GM18498 (cell line): Measurements from ENCODE around the gene PAAF1.
"Not testable (repeated sequence)": the region's sequence is repeated elsewhere in the genome, so short reads cannot be mapped to it uniquely, and the experiment has no call there.

Experiments
- ATAC-seq: cut with Tn5 transposase; IDR thresholded peaks from one replicate; pipeline ENCODE4 v1.9.1; 2021; ENCODE audit warnings: mild to moderate bottlenecking, moderate library complexity; ENCODE audit not compliant: unreplicated experiment

The PAAF1 gene

DNA sequence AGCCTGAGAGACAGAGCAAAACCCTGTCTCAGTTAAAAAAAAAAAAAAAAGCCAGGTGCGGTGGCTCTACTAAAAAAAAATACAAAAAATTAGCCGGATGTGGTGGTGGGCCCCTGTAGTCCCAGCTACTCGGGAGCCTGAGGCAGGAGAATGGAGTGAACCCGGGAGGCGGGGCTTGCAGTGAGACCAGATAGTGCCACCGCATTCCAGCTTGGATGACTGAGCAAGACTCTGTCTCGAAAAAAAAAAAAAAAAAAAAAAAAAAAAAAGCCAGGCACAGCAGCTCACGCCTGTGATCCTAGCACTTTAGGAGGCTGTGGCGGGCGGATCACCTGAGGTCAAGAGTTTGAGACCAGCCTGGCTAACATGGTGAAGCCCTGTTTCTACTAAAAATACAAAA, 3.6 kb downstream of the PAAF1 start:
- not testable (repeated sequence) for ATAC-seq

DNA sequence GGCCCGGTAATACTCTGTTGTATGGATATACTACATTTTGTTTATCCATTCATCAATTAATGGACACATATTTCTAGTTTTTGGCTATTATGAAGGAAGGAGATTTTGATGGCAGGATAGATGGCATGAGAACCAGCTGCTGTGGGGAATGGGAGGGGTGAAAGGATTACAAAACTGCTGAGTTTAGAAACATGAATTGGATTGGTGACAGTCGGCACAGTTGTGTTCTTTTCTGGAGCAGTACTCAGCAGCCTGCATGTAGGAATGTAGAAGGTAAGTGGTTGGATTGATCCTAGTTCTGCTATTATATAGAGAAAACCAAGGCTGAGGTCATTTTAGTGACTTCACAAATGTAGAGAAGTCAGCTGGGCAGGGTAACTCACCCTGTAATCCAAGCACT, 7.1 kb downstream of the PAAF1 start:
- ATAC-seq, result no peak

DNA sequence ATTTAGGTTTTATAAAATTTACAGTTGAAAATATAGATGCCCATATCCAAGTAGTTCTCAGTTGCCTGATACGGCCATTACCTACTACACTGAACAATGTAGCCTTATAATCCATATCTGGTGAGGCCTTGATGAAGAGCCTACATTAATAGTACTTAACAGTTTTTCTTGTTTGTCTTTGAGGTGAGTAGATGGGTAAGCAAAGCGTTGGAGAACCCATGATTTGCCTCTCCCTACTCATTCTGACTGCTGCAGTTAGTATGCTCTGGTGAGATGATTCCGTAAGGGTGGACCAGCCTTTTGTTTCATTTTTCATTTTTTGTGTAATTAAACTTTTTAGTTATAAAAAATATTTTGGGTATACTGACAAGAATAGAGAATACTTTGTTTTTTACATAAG, 11.4 kb downstream of the PAAF1 start:
- ATAC-seq, result no peak

DNA sequence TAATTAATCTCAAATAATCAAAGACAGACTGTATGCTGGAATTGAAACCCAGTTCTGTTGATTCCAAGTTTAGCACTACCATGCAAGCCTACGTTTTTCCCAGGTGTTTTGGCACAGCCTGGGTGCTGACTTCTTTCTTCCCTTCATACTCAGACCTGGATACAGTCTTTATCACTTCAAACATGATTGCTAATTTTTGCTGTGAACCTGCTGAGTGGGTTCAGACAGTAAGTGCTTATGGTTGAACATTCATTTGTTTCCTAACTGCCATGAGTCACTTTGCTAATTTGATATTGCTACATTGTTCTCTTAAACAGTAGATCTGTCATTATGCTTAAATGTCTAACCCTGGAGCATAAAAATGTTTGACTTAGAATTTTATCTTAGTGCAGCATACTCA, 12.2 kb downstream of the PAAF1 start:
- ATAC-seq, result no peak

DNA sequence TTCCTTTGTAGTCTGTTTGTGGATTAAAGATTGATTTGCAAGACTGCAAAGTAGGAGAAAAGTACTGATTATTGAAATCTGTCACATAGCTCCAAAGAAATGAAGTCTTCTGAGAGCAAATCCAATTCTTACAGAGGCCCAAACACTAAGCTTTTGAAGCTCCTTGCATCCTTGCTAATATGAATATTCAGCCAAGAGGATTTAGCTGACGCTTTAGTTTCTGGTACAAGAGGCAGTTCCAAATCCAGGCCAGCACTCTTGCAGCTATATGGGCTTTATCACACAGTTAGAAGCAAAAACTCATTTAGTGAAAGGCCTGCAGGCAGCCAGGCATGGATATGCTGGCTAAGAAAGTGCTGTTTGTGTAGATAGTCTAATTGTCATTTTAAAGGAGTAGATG, 12.7 kb downstream of the PAAF1 start:
- ATAC-seq, result no peak

DNA sequence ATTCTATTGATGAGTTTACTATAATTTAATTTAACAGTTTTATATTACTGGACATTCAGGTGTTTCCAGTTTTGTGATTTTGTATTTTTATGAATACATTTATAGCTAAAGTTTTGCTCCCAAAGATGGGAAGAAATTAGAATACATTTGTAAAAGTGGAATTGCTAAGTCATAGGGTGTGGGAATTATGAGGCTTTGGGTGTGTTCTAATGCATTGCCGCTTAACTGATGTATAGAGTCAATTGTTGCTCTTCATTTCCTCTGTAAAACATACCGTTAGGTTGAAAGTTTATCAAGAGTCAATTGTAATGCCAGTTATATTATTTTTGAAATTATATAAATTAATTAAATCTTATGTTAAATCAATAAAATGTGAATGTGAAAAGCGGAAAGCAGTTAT, 16.2 kb downstream of the PAAF1 start:
- ATAC-seq, result no peak

DNA sequence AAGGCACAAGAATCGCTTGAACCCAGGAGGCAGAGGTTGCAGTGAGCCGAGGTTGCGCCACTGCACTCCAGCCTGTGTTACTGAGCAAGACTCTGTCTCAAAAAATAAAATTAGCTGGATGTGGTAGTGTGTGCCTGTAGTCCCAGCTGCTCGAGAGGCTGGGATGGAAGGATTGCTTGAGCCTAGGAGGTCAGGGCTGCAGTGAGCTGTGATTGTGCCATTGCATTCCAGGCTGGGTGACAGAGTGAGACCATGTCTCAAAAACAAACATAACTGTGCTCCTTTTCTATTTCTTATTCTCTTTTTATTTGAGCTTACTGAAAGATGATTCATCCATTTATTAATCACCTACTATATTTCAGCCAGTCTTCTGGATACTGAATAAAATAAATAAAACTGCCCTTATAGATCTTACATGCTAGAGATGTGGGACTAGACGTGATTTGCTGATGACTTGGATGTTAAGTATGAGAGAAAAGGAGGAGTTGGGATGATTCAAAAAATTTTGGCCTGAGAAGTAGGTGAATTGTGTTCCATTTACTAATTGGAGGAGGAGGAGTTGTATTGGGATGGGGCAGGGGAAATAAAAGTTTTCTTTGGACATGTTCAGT, 18.0 kb downstream of the PAAF1 start:
- ATAC-seq, result no peak

DNA sequence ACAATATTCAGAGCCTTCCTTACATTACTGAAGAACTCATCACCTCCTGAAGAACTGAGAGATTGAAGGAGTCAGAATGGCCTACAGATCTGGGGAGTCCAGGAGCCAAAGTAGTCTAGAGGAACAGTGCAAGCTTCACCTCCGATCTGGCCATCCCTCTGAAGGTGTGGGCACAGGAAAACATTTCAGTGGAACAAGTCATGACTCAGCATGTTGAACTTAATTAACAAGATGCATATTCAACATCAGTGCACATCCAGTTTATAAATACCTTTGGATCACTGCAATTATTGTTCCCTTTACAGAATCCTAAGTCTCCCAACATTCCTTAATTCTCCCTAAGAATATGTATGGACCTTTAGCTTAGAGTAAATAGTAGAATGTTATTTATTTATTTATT, 25.5 kb downstream of the PAAF1 start:
- ATAC-seq, result no peak

DNA sequence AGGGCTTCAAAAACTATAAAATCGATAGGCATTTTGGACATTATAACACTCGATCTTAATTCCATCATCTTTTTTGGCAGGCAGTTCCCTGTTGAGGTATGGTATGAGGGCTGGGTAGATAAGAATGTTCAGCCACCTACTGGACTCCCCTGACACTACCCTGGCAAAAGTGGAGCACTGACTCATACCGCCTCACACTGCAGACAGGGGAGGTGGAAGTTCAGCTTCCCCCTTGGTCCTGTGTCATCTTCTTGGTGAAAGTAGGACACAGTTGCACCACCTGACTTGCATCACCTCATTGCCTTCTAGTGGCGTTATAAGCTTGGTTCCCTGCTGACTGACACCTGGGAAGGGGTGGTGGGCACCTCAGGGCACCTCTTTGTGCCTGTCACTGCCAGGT, 30.4 kb downstream of the PAAF1 start:
- no peak for ATAC-seq

DNA sequence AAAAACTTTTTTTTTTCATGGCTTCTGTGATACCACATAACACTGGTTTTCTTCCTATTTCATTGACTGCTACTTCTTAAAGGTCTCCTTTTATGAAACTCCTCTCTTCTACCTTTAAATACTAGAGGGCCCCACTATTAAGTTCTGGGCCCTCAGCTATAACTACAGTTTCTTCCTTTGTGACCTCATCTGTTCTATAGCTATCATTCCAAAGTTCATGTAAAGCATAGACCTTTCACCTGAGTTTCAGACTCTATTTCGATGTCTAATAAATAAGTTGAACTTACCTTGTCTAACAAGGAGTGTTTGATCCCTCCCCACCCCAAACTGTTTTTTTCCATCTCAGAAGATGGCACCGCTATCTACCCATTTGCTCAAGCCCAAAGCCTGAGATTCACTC, 35.2 kb downstream of the PAAF1 start:
- no peak for ATAC-seq

DNA sequence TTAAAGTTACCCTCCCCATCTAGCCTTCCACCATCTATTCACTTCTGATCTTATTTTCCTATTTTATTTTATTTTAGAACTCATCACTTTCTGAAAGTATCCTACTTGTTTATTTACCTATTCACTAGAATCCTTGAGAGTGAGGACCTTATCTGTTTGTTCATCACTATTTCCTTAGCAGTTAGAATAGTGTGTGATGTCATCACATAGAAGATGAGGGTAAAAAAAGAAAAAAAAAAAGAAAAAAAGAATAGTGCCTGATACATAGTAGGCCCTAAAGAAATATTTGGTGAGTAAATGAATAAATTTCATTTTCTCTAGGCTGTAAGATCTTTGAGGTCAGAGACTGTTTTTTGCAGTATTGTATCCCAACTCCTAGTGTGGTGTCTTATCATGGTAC, 36.7 kb downstream of the PAAF1 start:
- no peak for ATAC-seq

DNA sequence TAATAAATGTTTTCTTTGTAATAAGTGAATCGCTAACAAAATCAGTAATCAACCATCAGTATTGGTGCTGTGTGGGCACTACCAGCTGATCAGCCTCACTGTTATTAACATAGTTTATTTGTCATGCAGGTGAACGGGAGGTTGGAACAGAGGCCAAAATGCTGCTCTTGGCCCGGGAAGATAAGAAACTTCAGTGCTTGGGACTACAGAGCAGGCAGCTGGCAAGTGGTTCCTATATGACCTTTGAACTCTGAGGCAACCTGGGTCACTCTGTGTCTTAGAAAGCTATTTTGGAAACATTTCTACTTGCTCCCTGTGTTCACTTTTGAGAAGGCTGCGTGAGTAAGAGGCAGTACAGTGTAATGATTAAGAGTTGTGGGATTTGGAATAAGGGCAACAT, 37.5 kb downstream of the PAAF1 start:
- no peak for ATAC-seq

DNA sequence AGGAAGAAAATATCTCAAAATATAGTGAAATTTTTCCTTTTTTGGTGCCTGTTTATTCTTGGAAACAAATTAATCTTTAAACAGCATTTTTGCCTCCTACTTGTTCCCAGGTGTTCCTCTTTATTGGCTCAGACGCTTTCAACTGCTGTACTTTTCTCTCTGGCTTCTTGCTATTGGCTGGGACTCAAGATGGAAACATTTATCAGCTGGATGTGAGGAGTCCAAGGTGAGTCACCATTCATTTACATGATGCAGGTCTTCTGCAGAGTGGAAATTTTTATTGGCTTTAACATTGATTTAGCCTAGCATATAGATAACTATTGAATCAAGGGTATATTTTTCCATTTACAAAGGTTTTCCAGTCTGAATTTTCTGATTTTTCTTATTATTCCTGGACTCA, 39.6 kb downstream of the PAAF1 start:
- ATAC-seq, result no peak

DNA sequence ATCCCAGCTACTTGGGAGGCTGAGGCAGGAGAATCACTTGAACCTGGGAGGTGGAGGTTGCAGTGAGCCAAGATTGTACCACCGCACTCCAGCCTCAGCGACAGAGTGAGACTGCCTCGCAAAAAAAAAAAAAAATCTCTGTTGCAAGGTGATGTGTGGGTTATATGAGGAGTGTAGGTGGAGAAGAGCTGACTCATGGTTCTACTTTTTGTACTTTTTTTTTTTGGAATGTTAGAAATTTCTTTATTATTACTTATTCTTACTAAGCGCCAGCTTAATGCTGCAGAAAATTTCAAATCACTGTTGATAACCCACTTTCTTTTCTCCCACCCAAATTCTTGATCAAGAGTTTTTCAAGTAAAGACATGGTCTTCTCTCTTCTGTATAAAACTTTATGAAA, 44.4 kb downstream of the PAAF1 start:
- no peak for ATAC-seq

DNA sequence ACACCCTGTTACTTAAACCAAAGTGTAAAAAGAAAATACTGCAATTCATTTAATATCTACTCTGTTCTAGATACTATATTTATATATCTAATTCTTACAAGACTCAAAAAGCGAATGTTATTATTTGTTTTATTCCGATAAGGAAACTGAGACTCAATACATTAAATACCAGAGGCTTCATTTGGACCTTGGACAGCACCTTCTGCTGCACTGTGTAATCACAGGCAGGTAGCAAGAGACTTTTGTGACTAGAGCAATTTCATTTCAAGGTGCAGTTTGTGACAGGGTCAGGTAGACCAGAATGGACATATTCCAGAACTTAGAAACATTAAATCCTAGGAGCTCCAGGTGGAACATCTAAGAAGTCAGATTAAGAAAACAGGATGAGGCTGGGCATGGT, 52.6 kb downstream of the PAAF1 start:
- no peak for ATAC-seq

DNA sequence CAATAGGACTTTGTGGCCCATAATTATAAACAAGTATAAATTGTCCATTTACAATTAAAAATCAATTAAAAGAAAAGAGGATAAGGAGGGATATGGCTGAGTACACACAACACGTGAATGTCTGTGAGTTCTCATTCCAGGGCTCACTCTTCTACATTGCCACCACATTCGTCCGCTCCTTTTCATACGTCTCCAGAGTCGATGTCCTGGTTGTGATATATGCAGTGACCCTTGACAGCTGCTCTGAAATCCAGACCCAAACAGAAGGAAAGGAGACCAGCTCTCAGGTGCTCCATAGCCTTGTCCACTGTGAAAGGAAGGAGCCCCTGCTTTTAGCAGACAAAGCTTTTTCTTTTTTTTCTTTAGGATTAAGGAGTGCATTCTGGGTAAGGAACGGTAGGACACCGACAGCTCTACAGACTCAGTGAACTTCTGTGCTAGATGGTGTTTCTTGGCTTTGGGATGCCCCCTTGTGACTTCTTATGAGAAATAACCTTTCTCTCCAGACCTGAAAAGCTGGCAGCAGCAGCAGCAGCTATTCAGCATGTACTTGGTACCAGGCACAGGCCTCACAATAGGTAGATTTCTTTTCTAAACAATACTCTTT, 54.3 kb downstream of the PAAF1 start:
- no peak for ATAC-seq

DNA sequence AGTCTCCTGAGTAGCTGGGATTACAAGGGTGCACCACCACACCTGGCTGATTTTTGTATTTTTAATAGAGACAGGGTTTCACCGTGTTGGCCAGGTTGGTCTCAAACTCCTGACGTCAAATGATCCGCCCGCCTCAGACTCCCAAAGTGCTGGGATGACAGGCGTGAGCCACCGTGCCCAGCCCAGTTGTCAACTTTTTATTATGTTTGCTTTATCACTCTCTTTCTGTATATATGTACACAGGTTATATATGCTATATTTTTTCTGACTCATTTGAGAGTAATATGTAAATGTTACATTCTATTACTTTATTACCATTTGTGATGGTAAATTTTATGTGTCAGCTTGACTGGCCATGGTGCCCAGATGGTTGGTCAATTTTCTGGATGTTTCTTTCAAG, 55.2 kb downstream of the PAAF1 start:
- no peak for ATAC-seq

DNA sequence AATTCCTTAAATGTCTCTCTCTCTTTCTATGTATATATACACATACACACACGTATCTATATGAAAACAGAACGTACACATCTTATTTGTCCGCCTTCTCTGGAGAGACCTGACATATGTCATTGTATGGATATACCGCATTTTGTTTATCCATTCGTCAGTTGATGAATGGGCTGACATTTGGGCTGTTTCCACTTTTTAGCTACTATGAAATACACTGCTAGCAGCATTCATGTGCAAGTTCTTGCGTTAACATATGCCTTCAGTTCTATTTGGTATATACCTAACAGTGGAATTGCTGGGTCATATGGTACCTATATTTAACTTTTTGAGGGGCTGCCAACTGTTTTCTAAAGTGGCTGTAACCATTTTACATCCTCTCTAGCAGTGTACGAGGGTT, 56.0 kb downstream of the PAAF1 start:
- no peak for ATAC-seq

DNA sequence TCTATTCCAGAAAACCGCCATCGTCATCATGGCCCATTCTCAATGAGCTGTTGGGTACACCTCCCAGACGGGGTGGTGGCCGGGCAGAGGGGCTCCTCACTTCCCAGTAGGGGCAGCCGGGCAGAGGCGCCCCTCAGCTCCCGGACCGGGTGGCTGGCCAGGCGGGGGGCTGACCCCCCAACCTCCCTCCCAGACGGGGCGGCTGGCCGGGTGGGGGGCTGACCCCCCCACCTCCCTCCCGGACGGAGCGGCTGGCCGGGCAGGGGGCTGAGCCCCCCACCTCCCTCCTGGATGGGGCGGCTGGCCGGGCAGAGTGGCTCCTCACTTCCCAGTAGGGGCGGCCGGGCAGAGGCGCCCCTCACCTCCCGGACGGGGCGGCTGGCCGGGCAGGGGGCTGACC, 59.2 kb downstream of the PAAF1 start:
- ATAC-seq, result not testable (repeated sequence)

DNA sequence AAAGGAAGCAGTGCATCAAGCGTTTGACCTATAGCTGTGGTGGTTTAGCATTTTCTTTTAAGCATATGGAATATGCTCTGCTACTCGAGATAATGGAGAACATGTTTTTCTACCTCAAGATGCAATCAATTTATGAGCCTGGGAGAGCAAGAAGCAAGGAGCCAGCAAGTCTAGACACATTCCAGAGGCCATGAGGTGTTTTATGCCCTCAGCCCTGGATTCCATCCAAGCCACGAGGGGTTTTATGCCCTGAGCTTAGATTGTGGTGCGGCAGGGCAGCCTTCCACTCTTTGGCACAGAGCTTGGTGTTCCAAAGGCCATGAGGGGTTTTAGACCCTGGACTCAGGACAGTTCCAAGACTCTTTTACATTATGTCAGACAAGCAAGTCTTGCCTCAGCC, 62.3 kb downstream of the PAAF1 start:
- ATAC-seq, result no peak

DNA sequence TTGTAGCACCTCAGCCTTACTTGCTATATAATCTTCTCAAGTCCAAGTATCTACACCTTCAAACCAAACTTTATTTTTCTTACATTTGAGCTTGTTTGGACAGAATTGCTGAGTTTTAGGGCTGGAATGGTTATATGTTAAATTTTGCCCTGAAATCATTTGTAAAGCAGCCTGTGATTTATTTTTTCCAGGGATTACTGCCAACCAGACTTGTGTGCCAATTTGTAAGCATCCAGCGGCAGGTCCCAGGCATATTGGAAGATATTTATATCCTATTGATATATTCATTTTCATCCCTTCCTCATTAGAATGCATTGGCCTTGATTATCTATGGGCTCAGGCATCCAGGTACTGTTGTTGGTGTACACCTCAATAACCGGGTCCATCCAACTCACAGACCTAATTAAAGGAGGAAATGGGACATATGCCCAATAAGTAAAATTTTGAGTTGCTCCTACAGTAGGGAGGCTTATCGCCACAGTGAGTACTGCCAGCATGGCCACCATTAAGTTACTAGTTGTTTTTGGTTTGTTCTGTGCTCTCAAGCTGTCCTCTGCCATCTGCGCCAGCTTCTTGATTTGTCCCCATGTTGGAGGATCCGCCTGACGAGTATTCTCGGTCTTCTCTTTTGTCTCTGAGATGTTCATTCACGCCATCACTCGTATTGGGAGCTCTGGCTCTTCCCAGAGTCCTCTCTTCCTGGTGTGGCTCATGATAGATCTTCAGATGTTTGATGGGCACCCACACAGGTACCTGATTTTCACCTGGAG, 64.2 kb downstream of the PAAF1 start:
- ATAC-seq, result no peak

DNA sequence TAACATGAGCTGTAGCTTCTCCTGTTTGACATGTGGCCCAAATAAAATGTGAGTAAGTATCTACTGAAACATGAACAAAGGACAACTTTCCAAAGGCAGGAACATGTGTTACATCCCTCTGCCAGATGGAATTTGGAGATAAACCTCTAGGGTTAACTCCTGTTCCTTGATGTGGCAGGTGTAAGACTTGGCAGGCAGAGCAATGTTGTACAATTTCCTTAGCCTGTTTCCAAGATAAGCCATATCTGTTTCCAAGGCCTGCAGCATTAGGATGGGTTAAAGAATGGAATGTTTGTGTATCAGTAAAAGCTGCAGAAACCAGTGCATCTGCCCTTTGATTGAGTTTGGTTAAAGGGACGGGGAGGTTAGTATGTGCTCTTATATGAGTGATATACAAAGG, 65.2 kb downstream of the PAAF1 start:
- ATAC-seq, result no peak

DNA sequence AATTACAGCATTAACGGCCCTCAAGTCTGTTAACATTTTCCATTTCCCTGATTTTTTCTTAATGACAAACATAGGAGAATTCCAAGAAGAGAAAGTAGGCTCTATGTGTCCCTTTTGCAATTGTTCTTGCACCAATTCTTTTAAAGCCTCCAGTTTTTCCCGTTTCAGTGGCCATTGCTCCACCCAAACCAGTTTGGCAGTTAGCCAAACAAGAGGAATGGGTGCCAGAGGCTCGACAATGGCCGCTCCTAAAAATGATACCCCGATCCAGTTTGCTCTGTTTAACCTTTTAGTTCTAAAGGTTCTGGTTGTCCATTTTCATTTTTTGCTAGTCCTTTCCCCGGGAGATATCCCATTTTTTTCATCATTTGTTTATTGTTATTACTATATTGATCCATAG, 67.3 kb downstream of the PAAF1 start:
- no peak for ATAC-seq
